HepG2 (cell line): ENCODE data around the gene WEE1. TPM values are rescaled to one million over a fixed set of nuclear protein-coding genes. Genes with fewer than 3 reads are reported as not detected.
A peak's percentile ranks its signal among the peaks of the same experiment; 100 is the strongest.

Experiments used
- IKZF4 ChIP-seq: sonication (generic); formaldehyde crosslinking; IDR thresholded peaks from 2 replicates; pipeline ENCODE4 v1.5.1; 2020; ENCODE audit warnings: borderline replicate concordance, mild to moderate bottlenecking, low read depth, missing genetic modification reagents; ENCODE audit errors: not compliant biosample characterization
- NFE2L2 ChIP-seq: fragments of 150-350 bp; IDR thresholded peaks from 2 replicates; pipeline ENCODE4 v1.6.1; 2014; ENCODE audit warnings: low read length
- NR2F2 ChIP-seq: IDR thresholded peaks from 2 replicates; pipeline ENCODE4 v1.6.1; 2012; ENCODE audit warnings: low read depth, inconsistent platforms, borderline replicate concordance
- PBX2 ChIP-seq: IDR thresholded peaks from 2 replicates; pipeline ENCODE4 v1.6.1; 2016; ENCODE audit warnings: control low read depth
- RBM22 ChIP-seq: fragments of 200-400 bp; formaldehyde crosslinking; optimal IDR thresholded peaks from 2 replicates; pipeline ENCODE3; 2017; ENCODE audit warnings: mild to moderate bottlenecking, low read length, moderate library complexity
- RELA ChIP-seq: sonication (generic); formaldehyde crosslinking; IDR thresholded peaks from 2 replicates; pipeline ENCODE4 v1.4.0; 2020; ENCODE audit warnings: missing genetic modification reagents
- RNF2 ChIP-seq: fragments of 450-650 bp; conservative IDR thresholded peaks from 2 replicates; pipeline ENCODE4 v1.6.1; 2016; ENCODE audit warnings: low read depth
- SP140L ChIP-seq: sonication (generic); formaldehyde crosslinking; IDR thresholded peaks from 2 replicates; pipeline ENCODE4 v1.4.0; 2020; ENCODE audit warnings: missing genetic modification reagents, borderline replicate concordance
- ZFP36L1 ChIP-seq: sonication (generic); formaldehyde crosslinking; IDR thresholded peaks from 2 replicates; pipeline ENCODE4 v1.8.0; 2022; ENCODE audit warnings: mild to moderate bottlenecking, missing genetic modification reagents, moderate library complexity
- ZMAT3 ChIP-seq: sonication (generic); formaldehyde crosslinking; conservative IDR thresholded peaks from 2 replicates; pipeline ENCODE4 v1.7.0; 2021; ENCODE audit warnings: missing genetic modification reagents
- ZNF3 ChIP-seq: IDR thresholded peaks from 2 replicates; pipeline ENCODE4 v1.7.0; 2017; ENCODE audit warnings: inconsistent platforms
- ZNF556 ChIP-seq: sonication (generic); formaldehyde crosslinking; IDR thresholded peaks from 2 replicates; pipeline ENCODE4 v1.4.0; 2020; ENCODE audit warnings: mild to moderate bottlenecking, missing genetic modification reagents, borderline replicate concordance
- ZNF577 ChIP-seq: sonication (generic); formaldehyde crosslinking; IDR thresholded peaks from 2 replicates; pipeline ENCODE4 v1.4.0; 2020; ENCODE audit warnings: mild to moderate bottlenecking, low read depth, missing genetic modification reagents, borderline replicate concordance
- ZNF644 ChIP-seq: IDR thresholded peaks from 2 replicates; pipeline ENCODE4 v1.6.1; 2016; ENCODE audit warnings: low read depth
- ZNF720 ChIP-seq: sonication (generic); formaldehyde crosslinking; IDR thresholded peaks from 2 replicates; pipeline ENCODE4 v1.4.0; 2020; ENCODE audit warnings: missing genetic modification reagents
- polyA plus RNA-seq, 8 experiments: library from polyadenylated mRNA; depleted of rRNA in 3 of 8; stranded (reverse) in 7 of 8; unstranded in 1 of 8; fragments of >200 nt; fragmentation: Illumina TruSeq in 4 of 8; extraction: Trizol in 4 of 8; gene quantifications; 2 replicates each; pipeline versions ENCODE4 v1.2.1 to v1.2.3, GENCODE V29; 2011 to 2016; ENCODE audit warnings: low read depth in 4 of 8, missing spikeins in 1 of 8, mixed read lengths in 1 of 8; ENCODE audit not compliant: insufficient read depth in 1 of 8
- total RNA-seq, 5 experiments: library from RNA; depleted of rRNA; stranded (reverse); fragments of >200 nt; fragmentation: Illumina TruSeq; extraction: Trizol; gene quantifications; 2 replicates each; pipeline ENCODE4 v1.2.3, GENCODE V29; 2016; ENCODE audit warnings: low read depth in 1 of 5
- TF ChIP-seq, protein P1 (sequence below): sonication (generic); formaldehyde crosslinking; IDR thresholded peaks from 2 replicates; pipeline ENCODE4 v1.8.0; 2022; ENCODE audit warnings: missing genetic modification reagents, mild to moderate bottlenecking, borderline replicate concordance
- TF ChIP-seq, protein P2 (sequence below): fragments of 450-650 bp; IDR thresholded peaks from 2 replicates; pipeline ENCODE4 v1.6.1; 2017; ENCODE audit warnings: mild to moderate bottlenecking
- TF ChIP-seq, protein P3 (sequence below): sonication (generic); formaldehyde crosslinking; IDR thresholded peaks from 2 replicates; pipeline ENCODE4 v1.4.0; 2020; ENCODE audit warnings: missing genetic modification reagents
- TF ChIP-seq, protein P4 (sequence below): sonication (generic); formaldehyde crosslinking; IDR thresholded peaks from 2 replicates; pipeline ENCODE4 v1.5.0; 2020; ENCODE audit warnings: missing genetic modification reagents

Gene WEE1
- total and polyA plus RNA-seq, 2 of the 13 experiments (the other 11 are each of a cell fraction or from before 2014, with no cell fraction given), result 31.4 to 63.7 TPM

GRCh38 chr11:9606809-9607510, 33.5 kb downstream of the WEE1 start (continued):
- TF ChIP-seq ZNF720 (CRISPR knock-in tag) (no peak), ZNF644 (CRISPR knock-in tag) (no peak), RNF2 (no peak), ZNF577 (CRISPR knock-in tag) (no peak), PBX2 (CRISPR knock-in tag) (no peak), ZNF3 (CRISPR knock-in tag) (no peak), NR2F2 (no peak), NFE2L2 (no peak), RBM22 (no peak), RELA (CRISPR knock-in tag) (no peak), ZFP36L1 (CRISPR knock-in tag) (no peak), SP140L (CRISPR knock-in tag) (no peak), IKZF4 (no peak), ZNF556 (CRISPR knock-in tag) (no peak), ZMAT3 (CRISPR knock-in tag) (no peak)
- TF ChIP-seq, protein P1, sequence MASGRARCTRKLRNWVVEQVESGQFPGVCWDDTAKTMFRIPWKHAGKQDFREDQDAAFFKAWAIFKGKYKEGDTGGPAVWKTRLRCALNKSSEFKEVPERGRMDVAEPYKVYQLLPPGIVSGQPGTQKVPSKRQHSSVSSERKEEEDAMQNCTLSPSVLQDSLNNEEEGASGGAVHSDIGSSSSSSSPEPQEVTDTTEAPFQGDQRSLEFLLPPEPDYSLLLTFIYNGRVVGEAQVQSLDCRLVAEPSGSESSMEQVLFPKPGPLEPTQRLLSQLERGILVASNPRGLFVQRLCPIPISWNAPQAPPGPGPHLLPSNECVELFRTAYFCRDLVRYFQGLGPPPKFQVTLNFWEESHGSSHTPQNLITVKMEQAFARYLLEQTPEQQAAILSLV (CRISPR knock-in tag), result 0 out of 2 replicates have a peak, but pooled peaks have one; percentile 12
- TF ChIP-seq, protein P2, sequence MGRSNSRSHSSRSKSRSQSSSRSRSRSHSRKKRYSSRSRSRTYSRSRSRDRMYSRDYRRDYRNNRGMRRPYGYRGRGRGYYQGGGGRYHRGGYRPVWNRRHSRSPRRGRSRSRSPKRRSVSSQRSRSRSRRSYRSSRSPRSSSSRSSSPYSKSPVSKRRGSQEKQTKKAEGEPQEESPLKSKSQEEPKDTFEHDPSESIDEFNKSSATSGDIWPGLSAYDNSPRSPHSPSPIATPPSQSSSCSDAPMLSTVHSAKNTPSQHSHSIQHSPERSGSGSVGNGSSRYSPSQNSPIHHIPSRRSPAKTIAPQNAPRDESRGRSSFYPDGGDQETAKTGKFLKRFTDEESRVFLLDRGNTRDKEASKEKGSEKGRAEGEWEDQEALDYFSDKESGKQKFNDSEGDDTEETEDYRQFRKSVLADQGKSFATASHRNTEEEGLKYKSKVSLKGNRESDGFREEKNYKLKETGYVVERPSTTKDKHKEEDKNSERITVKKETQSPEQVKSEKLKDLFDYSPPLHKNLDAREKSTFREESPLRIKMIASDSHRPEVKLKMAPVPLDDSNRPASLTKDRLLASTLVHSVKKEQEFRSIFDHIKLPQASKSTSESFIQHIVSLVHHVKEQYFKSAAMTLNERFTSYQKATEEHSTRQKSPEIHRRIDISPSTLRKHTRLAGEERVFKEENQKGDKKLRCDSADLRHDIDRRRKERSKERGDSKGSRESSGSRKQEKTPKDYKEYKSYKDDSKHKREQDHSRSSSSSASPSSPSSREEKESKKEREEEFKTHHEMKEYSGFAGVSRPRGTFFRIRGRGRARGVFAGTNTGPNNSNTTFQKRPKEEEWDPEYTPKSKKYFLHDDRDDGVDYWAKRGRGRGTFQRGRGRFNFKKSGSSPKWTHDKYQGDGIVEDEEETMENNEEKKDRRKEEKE, result no peak
- TF ChIP-seq, protein P3, sequence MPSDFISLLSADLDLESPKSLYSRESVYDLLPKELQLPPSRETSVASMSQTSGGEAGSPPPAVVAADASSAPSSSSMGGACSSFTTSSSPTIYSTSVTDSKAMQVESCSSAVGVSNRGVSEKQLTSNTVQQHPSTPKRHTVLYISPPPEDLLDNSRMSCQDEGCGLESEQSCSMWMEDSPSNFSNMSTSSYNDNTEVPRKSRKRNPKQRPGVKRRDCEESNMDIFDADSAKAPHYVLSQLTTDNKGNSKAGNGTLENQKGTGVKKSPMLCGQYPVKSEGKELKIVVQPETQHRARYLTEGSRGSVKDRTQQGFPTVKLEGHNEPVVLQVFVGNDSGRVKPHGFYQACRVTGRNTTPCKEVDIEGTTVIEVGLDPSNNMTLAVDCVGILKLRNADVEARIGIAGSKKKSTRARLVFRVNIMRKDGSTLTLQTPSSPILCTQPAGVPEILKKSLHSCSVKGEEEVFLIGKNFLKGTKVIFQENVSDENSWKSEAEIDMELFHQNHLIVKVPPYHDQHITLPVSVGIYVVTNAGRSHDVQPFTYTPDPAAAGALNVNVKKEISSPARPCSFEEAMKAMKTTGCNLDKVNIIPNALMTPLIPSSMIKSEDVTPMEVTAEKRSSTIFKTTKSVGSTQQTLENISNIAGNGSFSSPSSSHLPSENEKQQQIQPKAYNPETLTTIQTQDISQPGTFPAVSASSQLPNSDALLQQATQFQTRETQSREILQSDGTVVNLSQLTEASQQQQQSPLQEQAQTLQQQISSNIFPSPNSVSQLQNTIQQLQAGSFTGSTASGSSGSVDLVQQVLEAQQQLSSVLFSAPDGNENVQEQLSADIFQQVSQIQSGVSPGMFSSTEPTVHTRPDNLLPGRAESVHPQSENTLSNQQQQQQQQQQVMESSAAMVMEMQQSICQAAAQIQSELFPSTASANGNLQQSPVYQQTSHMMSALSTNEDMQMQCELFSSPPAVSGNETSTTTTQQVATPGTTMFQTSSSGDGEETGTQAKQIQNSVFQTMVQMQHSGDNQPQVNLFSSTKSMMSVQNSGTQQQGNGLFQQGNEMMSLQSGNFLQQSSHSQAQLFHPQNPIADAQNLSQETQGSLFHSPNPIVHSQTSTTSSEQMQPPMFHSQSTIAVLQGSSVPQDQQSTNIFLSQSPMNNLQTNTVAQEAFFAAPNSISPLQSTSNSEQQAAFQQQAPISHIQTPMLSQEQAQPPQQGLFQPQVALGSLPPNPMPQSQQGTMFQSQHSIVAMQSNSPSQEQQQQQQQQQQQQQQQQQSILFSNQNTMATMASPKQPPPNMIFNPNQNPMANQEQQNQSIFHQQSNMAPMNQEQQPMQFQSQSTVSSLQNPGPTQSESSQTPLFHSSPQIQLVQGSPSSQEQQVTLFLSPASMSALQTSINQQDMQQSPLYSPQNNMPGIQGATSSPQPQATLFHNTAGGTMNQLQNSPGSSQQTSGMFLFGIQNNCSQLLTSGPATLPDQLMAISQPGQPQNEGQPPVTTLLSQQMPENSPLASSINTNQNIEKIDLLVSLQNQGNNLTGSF (CRISPR knock-in tag), result no peak
- TF ChIP-seq, protein P4, sequence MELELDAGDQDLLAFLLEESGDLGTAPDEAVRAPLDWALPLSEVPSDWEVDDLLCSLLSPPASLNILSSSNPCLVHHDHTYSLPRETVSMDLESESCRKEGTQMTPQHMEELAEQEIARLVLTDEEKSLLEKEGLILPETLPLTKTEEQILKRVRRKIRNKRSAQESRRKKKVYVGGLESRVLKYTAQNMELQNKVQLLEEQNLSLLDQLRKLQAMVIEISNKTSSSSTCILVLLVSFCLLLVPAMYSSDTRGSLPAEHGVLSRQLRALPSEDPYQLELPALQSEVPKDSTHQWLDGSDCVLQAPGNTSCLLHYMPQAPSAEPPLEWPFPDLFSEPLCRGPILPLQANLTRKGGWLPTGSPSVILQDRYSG (CRISPR knock-in tag), result no peak
